Liver (tissue), 3 donors: Measurements from ENCODE around the gene VDAC1.

Experiments used
- HNF4G ChIP-seq: IDR thresholded peaks from 2 replicates; pipeline ENCODE4 v1.6.1; 2016; ENCODE audit warnings: antibody characterized with exemption
- RAD21 ChIP-seq, 2 donors: IDR thresholded peaks; 2 replicates each; pipeline ENCODE4 v1.6.1; 2016; ENCODE audit warnings: antibody characterized with exemption in 2 of 2, mild to moderate bottlenecking in 2 of 2
- SP1 ChIP-seq: IDR thresholded peaks from 2 replicates; pipeline ENCODE4 v1.6.1; 2018; ENCODE audit warnings: antibody characterized with exemption, mild to moderate bottlenecking
- TF ChIP-seq, protein P1 (sequence below): fragments of 150-350 bp; IDR thresholded peaks from 2 replicates; pipeline ENCODE4 v1.5.1; 2017; ENCODE audit warnings: improper control_type of control experiment, low read depth, low read length; ENCODE audit not compliant: missing input control
- TF ChIP-seq, protein P2 (sequence below): IDR thresholded peaks from 2 replicates; pipeline ENCODE4 v1.6.1; 2016; ENCODE audit warnings: antibody characterized with exemption
- donor health status: healthy.
- donor health status: healthy.

GRCh38 chr5:133959643-133960042 is 45.1 kb downstream of the VDAC1 start:
- TF ChIP-seq, protein P1, sequence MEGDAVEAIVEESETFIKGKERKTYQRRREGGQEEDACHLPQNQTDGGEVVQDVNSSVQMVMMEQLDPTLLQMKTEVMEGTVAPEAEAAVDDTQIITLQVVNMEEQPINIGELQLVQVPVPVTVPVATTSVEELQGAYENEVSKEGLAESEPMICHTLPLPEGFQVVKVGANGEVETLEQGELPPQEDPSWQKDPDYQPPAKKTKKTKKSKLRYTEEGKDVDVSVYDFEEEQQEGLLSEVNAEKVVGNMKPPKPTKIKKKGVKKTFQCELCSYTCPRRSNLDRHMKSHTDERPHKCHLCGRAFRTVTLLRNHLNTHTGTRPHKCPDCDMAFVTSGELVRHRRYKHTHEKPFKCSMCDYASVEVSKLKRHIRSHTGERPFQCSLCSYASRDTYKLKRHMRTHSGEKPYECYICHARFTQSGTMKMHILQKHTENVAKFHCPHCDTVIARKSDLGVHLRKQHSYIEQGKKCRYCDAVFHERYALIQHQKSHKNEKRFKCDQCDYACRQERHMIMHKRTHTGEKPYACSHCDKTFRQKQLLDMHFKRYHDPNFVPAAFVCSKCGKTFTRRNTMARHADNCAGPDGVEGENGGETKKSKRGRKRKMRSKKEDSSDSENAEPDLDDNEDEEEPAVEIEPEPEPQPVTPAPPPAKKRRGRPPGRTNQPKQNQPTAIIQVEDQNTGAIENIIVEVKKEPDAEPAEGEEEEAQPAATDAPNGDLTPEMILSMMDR = no peak
- TF ChIP-seq, protein P2, sequence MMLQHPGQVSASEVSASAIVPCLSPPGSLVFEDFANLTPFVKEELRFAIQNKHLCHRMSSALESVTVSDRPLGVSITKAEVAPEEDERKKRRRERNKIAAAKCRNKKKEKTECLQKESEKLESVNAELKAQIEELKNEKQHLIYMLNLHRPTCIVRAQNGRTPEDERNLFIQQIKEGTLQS = no peak
- TF ChIP-seq RAD21 (IDR thresholded peaks at IDR 0.05) = no peak
- no peak for TF ChIP-seq SP1
- no peak for TF ChIP-seq HNF4G
